Smooth muscle cell (in vitro differentiated cells): ENCODE data around the gene SRBD1. TPM values are rescaled to one million over a fixed set of nuclear protein-coding genes. Genes with fewer than 3 reads are reported as not detected.

ENCODE experiments used
- DNase-seq: peaks from one replicate; lab custom pipeline; 2025; ENCODE audit not compliant: unreplicated experiment; lab: John Stamatoyannopoulos, UW
- H2AFZ ChIP-seq: fragments of 200-600 bp; sonication (generic); 2 replicates; pipeline ENCODE4 v1.6.0; 2016; ENCODE audit warnings: antibody characterized with exemption, low read depth, mild to moderate bottlenecking
- H3F3A ChIP-seq: fragments of 200-600 bp; sonication (generic); 2 replicates; pipeline ENCODE4 v1.6.0; 2017; ENCODE audit warnings: antibody characterized with exemption, low read depth
- H3K27ac ChIP-seq: fragments of 200-600 bp; sonication (generic); 2 replicates; pipeline ENCODE4 v1.5.1; 2016; ENCODE audit warnings: low read depth, mild to moderate bottlenecking
- H3K27me3 ChIP-seq: fragments of 200-600 bp; sonication (generic); 2 replicates; pipeline ENCODE4 v1.6.1; 2016; ENCODE audit warnings: low read depth, mild to moderate bottlenecking
- H3K36me3 ChIP-seq: fragments of 200-600 bp; sonication (generic); 2 replicates; pipeline ENCODE4 v1.5.1; 2016; ENCODE audit warnings: low read depth
- H3K4me1 ChIP-seq: fragments of 200-600 bp; sonication (generic); 2 replicates; pipeline ENCODE4 v1.5.1; 2016; ENCODE audit warnings: low read depth
- H3K4me2 ChIP-seq: fragments of 200-600 bp; sonication (generic); 2 replicates; pipeline ENCODE4 v1.6.0; 2016; ENCODE audit warnings: mild to moderate bottlenecking
- H3K4me3 ChIP-seq: fragments of 200-600 bp; sonication (generic); 2 replicates; pipeline ENCODE4 v1.5.1; 2016; ENCODE audit warnings: mild to moderate bottlenecking
- H3K79me2 ChIP-seq: fragments of 200-600 bp; sonication (generic); 2 replicates; pipeline ENCODE4 v1.6.0; 2016; ENCODE audit warnings: low read depth, mild to moderate bottlenecking
- H3K9ac ChIP-seq: fragments of 200-600 bp; sonication (generic); 2 replicates; pipeline ENCODE4 v1.6.0; 2016; ENCODE audit warnings: low read depth
- H3K9me3 ChIP-seq: fragments of 200-600 bp; sonication (generic); replicated peaks from 2 replicates; pipeline ENCODE4 v1.5.1; 2016; ENCODE audit warnings: low read depth
- H4K20me1 ChIP-seq: fragments of 200-600 bp; sonication (generic); 2 replicates; pipeline ENCODE4 v1.6.0; 2016; ENCODE audit warnings: low read depth
- WGBS: methylation state at CpG from one replicate; pipeline ENCODE4 v1.1.7; 2016; ENCODE audit warnings: low lambda C conversion rate; 5-methylcytosine and 5-hydroxymethylcytosine counted together
- polyA plus RNA-seq: library from polyadenylated mRNA; unstranded; fragments of >200 nt; fragmentation: Nextera tagmentation; extraction: Ambion mirVana; gene quantifications from 2 replicates; pipeline ENCODE4 v1.2.1, GENCODE V29; 2016
- total RNA-seq: library from RNA; depleted of rRNA; stranded (reverse); fragments of >200 nt; gene quantifications from 2 replicates; pipeline ENCODE4 v1.2.3, GENCODE V29; 2014
- TF ChIP-seq, protein P1 (sequence below): fragments of 200-600 bp; sonication (generic); IDR thresholded peaks from 2 replicates; pipeline ENCODE4 v1.5.1; 2017; ENCODE audit warnings: borderline replicate concordance, mild to moderate bottlenecking, antibody characterized with exemption; ENCODE audit not compliant: insufficient read depth, poor library complexity, severe bottlenecking

Gene SRBD1
- total and polyA plus RNA-seq, 2 experiments from 2014 or later: 11.1 to 22.5 TPM

DNA sequence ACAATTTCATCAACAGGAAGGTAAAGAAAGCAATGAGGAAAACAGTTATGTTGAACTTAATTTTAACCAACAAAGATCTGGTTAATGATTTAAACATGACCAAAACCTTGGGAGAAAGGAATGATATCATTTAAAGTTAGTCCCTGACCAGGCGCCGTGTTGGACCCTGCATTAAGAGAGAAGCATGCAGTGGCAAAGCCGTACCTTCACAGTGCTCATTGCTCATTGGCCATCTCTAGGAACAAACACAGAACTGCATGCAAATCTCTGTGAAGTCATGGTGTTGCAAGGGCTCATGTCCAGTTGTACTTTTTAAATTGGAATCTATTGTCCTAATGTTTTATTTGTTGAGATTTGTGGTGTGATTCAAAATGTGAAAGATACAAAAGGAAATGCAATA, 12.0 kb upstream of the SRBD1 start:
- 90% methylated on average over 3 of the region's 3 CpGs for WGBS
- Histone ChIP-seq H3K27ac (no peak overlapping the region), H3K79me2 (no peaks in the 10 kb centered on the region), H3K9ac (no peak overlapping the region), H3K9me3 (no peaks in the 10 kb centered on the region), H3F3A (no peaks in the 10 kb centered on the region), H3K36me3 (no peaks in the 10 kb centered on the region), H3K4me1 (no peaks in the 10 kb centered on the region), H2AFZ (no peak overlapping the region), H3K4me2 (no peak overlapping the region), H3K27me3 (no peaks in the 10 kb centered on the region), H4K20me1 (no peaks in the 10 kb centered on the region), H3K4me3 (no peak overlapping the region)
- TF ChIP-seq, protein P1, sequence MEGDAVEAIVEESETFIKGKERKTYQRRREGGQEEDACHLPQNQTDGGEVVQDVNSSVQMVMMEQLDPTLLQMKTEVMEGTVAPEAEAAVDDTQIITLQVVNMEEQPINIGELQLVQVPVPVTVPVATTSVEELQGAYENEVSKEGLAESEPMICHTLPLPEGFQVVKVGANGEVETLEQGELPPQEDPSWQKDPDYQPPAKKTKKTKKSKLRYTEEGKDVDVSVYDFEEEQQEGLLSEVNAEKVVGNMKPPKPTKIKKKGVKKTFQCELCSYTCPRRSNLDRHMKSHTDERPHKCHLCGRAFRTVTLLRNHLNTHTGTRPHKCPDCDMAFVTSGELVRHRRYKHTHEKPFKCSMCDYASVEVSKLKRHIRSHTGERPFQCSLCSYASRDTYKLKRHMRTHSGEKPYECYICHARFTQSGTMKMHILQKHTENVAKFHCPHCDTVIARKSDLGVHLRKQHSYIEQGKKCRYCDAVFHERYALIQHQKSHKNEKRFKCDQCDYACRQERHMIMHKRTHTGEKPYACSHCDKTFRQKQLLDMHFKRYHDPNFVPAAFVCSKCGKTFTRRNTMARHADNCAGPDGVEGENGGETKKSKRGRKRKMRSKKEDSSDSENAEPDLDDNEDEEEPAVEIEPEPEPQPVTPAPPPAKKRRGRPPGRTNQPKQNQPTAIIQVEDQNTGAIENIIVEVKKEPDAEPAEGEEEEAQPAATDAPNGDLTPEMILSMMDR: no peak
- no peak for DNase-seq

DNA sequence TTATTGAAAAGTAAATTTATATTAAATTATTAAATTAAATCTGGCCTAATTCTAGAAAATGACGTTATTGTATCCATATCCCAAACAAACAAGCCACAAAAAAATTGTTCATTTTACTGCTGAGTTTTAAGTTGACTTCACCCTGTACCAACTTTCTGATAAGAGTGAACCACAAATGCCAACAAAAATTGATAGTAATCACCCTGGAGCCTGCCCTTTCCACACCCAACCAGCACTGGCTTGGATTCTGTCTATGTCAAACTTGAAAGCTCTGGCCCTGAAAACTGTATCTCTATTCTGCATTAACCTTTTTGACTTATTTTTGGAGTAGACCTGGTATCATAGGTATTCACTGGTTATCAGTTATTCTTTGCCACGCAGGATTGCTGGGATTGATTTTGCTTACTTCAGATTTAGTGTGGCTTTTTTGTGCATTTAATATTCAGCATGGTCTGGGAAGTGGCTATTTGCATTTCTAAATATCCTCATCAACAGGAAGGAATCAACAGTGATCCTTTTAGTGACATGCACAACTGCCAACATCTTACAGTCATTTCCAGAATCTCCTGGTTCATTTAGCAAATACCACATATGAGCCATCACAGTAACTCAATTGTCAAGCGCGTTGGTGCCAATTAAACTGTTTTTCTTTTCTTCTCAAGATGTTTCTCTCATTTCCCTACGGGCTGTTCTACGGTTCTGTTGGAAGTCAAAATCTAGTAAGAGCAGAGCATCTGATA, 11.4 kb upstream of the SRBD1 start:
- no peaks in the 10 kb centered on the region for H3F3A ChIP-seq
- H3K27ac ChIP-seq: no peak overlapping the region
- no peaks in the 10 kb centered on the region for H3K4me1 ChIP-seq
- no peak for DNase-seq
- TF ChIP-seq, protein P1: no peak
- no peak overlapping the region for H2AFZ ChIP-seq
- no peak overlapping the region for H3K9ac ChIP-seq
- no peak overlapping the region for H3K4me2 ChIP-seq
- H3K27me3 ChIP-seq: no peaks in the 10 kb centered on the region
- no peak overlapping the region for H3K4me3 ChIP-seq
- H4K20me1 ChIP-seq: no peaks in the 10 kb centered on the region
- no peaks in the 10 kb centered on the region for H3K9me3 ChIP-seq
- H3K36me3 ChIP-seq: no peaks in the 10 kb centered on the region
- 93% methylated on average over 6 of the region's 6 CpGs for WGBS
- H3K79me2 ChIP-seq: no peaks in the 10 kb centered on the region

DNA sequence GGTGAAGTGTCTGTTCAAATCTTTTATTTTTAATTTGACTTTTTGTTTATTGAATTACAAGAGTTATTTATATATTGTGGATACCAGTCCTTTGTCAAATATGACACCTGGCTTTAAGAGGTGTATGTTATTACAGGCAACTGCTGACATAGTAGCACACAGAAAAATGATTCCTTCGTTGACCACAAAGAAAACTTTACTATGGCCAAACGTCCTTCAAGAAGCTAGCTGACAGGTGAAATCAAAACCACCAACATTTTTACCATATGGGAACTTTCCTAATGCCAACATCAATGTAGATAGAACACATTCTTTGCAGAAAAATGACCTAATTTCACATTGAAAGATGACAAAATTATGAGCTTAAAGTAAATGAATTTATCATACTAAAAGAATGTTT, 6.4 kb upstream of the SRBD1 start:
- WGBS: 75% methylated on average over 2 of the region's 2 CpGs
- H3K36me3 ChIP-seq: no peaks in the 10 kb centered on the region

More for the DNA sequence above, 6.4 kb upstream of the SRBD1 start:
- Histone ChIP-seq H3F3A (no peaks in the 10 kb centered on the region), H3K27ac (no peak overlapping the region), H2AFZ (no peak overlapping the region), H3K27me3 (no peaks in the 10 kb centered on the region), H3K4me3 (no peak overlapping the region), H4K20me1 (no peaks in the 10 kb centered on the region), H3K4me2 (no peak overlapping the region), H3K9me3 (no peaks in the 10 kb centered on the region), H3K4me1 (no peaks in the 10 kb centered on the region), H3K9ac (no peak overlapping the region), H3K79me2 (no peaks in the 10 kb centered on the region)
- DNase-seq: no peak
- TF ChIP-seq, protein P1: no peak
